Measurements from ENCODE around the gene ANKRD36C.
"Not testable (repeated sequence)": the region's sequence is repeated elsewhere in the genome, so short reads cannot be mapped to it uniquely, and the experiment has no call there.

Gene ANKRD36C

GRCh38 chr2:96024336-96025193, 32.9 kb upstream of the ANKRD36C start:
- Histone ChIP-seq H3K4me3 (replicated peaks; ENCODE audit: insufficient read depth, low read length) (no peak overlapping the region), H3K27me3 (ENCODE audit: insufficient read depth, poor library complexity, severe bottlenecking) (no peaks in the 10 kb centered on the region), H3K27ac (replicated peaks) (no peak overlapping the region)
- DNase-seq (ENCODE audit: low read depth in 1 of 2, low spot score in 1 of 2): no peak
- TF ChIP-seq SPI1 (IDR thresholded peaks at IDR 0.05; ENCODE audit: borderline replicate concordance, low read depth): no peak
- TF ChIP-seq POLR2AphosphoS5 (IDR thresholded peaks at IDR 0.05; ENCODE audit: low read depth): no peak
- no peak for TF ChIP-seq GABPA (IDR thresholded peaks at IDR 0.05; ENCODE audit: low read depth)
- no peak for TF ChIP-seq REST (IDR thresholded peaks at IDR 0.05; ENCODE audit: insufficient replicate concordance, low read depth)
- TF ChIP-seq CTCF (IDR thresholded peaks at IDR 0.05; ENCODE audit: insufficient read depth, low read length): no peak

GRCh38 chr2:96023701-96024100, 32.1 kb upstream of the ANKRD36C start:
- not testable (repeated sequence) for H3K27me3 ChIP-seq (ENCODE audit: insufficient read depth, poor library complexity, severe bottlenecking); DNase-seq (ENCODE audit: low read depth in 1 of 2, low spot score in 1 of 2); H3K4me3 ChIP-seq (replicated peaks; ENCODE audit: insufficient read depth, low read length)

GRCh38 chr2:96022701-96023447, 31.2 kb upstream of the ANKRD36C start:
- DNase-seq (ENCODE audit: low read depth in 1 of 2, low spot score in 1 of 2): peak; percentile 50 to 78
- not testable (repeated sequence) for H3K27ac ChIP-seq (replicated peaks); H3K27me3 ChIP-seq (ENCODE audit: insufficient read depth, poor library complexity, severe bottlenecking); H3K4me3 ChIP-seq (replicated peaks; ENCODE audit: insufficient read depth, low read length)
- peak; percentile 65 for TF ChIP-seq CTCF (IDR thresholded peaks at IDR 0.05; ENCODE audit: insufficient read depth, low read length)

More at GRCh38 chr2:96023701-96024100, 32.1 kb upstream of the ANKRD36C start:
- H3K27ac ChIP-seq (replicated peaks): not testable (repeated sequence)

GRCh38 chr2:96022126-96022525, 30.5 kb upstream of the ANKRD36C start:
- not testable (repeated sequence) for DNase-seq (ENCODE audit: low read depth in 1 of 2, low spot score in 1 of 2); H3K4me3 ChIP-seq (replicated peaks; ENCODE audit: insufficient read depth, low read length); H3K27me3 ChIP-seq (ENCODE audit: insufficient read depth, poor library complexity, severe bottlenecking); H3K27ac ChIP-seq (replicated peaks)

- H3K27me3 ChIP-seq (ENCODE audit: insufficient read depth, poor library complexity, severe bottlenecking); DNase-seq (ENCODE audit: low read depth in 1 of 2, low spot score in 1 of 2); H3K4me3 ChIP-seq (replicated peaks; ENCODE audit: insufficient read depth, low read length); H3K27ac ChIP-seq (replicated peaks): not testable (repeated sequence)
Observed at GRCh38 chr2:96021142-96021541, 29.5 kb upstream of the ANKRD36C start.

GRCh38 chr2:96019909-96020590, 28.4 kb upstream of the ANKRD36C start:
- not testable (repeated sequence) for H3K27me3 ChIP-seq (ENCODE audit: insufficient read depth, poor library complexity, severe bottlenecking); H3K4me3 ChIP-seq (replicated peaks; ENCODE audit: insufficient read depth, low read length); DNase-seq (ENCODE audit: low read depth in 1 of 2, low spot score in 1 of 2); H3K27ac ChIP-seq (replicated peaks)

- H3K4me3 ChIP-seq (replicated peaks; ENCODE audit: insufficient read depth, low read length); DNase-seq (ENCODE audit: low read depth in 1 of 2, low spot score in 1 of 2); H3K27me3 ChIP-seq (ENCODE audit: insufficient read depth, poor library complexity, severe bottlenecking); H3K27ac ChIP-seq (replicated peaks): not testable (repeated sequence)
Observed at GRCh38 chr2:96016321-96016720, 24.7 kb upstream of the ANKRD36C start.

- not testable (repeated sequence) for DNase-seq (ENCODE audit: low read depth in 1 of 2, low spot score in 1 of 2); H3K27me3 ChIP-seq (ENCODE audit: insufficient read depth, poor library complexity, severe bottlenecking); H3K27ac ChIP-seq (replicated peaks); H3K4me3 ChIP-seq (replicated peaks; ENCODE audit: insufficient read depth, low read length)
Observed at GRCh38 chr2:96012792-96013264, 21.2 kb upstream of the ANKRD36C start.

- H3K4me3 ChIP-seq (replicated peaks; ENCODE audit: insufficient read depth, low read length); H3K27me3 ChIP-seq (ENCODE audit: insufficient read depth, poor library complexity, severe bottlenecking); H3K27ac ChIP-seq (replicated peaks); DNase-seq (ENCODE audit: low read depth in 1 of 2, low spot score in 1 of 2): not testable (repeated sequence)
Observed at GRCh38 chr2:96012086-96012791, 20.6 kb upstream of the ANKRD36C start.
